GM06990 (cell line): ENCODE measurements around the gene GAREM1.

Source experiments
- DNase-seq: peaks from one replicate; pipeline ENCODE4 v3.0.0-alpha.2; 2011; ENCODE audit not compliant: insufficient read length; ENCODE audit errors: extremely low read depth
- H3K27me3 ChIP-seq: replicated peaks from 2 replicates; pipeline ENCODE4 v1.6.0; 2011; ENCODE audit warnings: low read length; ENCODE audit not compliant: control insufficient read depth, insufficient read depth
- H3K36me3 ChIP-seq: 2 replicates; pipeline ENCODE4 v1.5.1; 2011; ENCODE audit warnings: low read length; ENCODE audit not compliant: control insufficient read depth, insufficient read depth
- H3K4me3 ChIP-seq: replicated peaks from 2 replicates; pipeline ENCODE4 v1.5.1; 2011; ENCODE audit warnings: low read depth, mild to moderate bottlenecking, control low read depth, low read length
- CTCF ChIP-seq: IDR thresholded peaks from 2 replicates; pipeline ENCODE4 v1.5.1; 2011; ENCODE audit warnings: low read length, control low read depth, mild to moderate bottlenecking, inconsistent platforms; ENCODE audit not compliant: insufficient read depth, poor library complexity, severe bottlenecking

The GAREM1 gene

GRCh38 chr18:32473325-32473724, 2.6 kb upstream of the GAREM1 start:
- Histone ChIP-seq H3K36me3 (no peaks in the 10 kb centered on the region), H3K27me3 (peaks cover 1% of the 10 kb centered on the region), H3K4me3 (no peak overlapping the region)
- DNase-seq: no peak
- TF ChIP-seq CTCF: no peak

GRCh38 chr18:32472841-32473240, 2.2 kb upstream of the GAREM1 start:
- no peak overlapping the region for H3K4me3 ChIP-seq
- TF ChIP-seq CTCF: no peak
- H3K36me3 ChIP-seq: no peaks in the 10 kb centered on the region
- DNase-seq: no peak
- H3K27me3 ChIP-seq: peaks cover 1% of the 10 kb centered on the region

- H3K27me3 ChIP-seq: peaks cover 1% of the 10 kb centered on the region
- no peak for DNase-seq
- no peak for TF ChIP-seq CTCF
- no peaks in the 10 kb centered on the region for H3K36me3 ChIP-seq
- peak overlapping the region; percentile 52 for H3K4me3 ChIP-seq
These were observed 295 bp downstream of the GAREM1 start for GRCh38 chr18:32470460-32470713.

- peak; percentile 18 for DNase-seq
- TF ChIP-seq CTCF: no peak
These were observed 807 bp downstream of the GAREM1 start for GRCh38 chr18:32469691-32470459.

GRCh38 chr18:32469190-32469651, 1.5 kb downstream of the GAREM1 start:
- TF ChIP-seq CTCF: no peak
- Histone ChIP-seq H3K36me3 (no peaks in the 10 kb centered on the region), H3K27me3 (peaks cover 1% of the 10 kb centered on the region), H3K4me3 (no peak overlapping the region)
- DNase-seq: no peak

More at GRCh38 chr18:32469691-32470459, 807 bp downstream of the GAREM1 start:
- no peaks in the 10 kb centered on the region for H3K36me3 ChIP-seq
- peaks cover 1% of the 10 kb centered on the region for H3K27me3 ChIP-seq
- peak overlapping the region; percentile 52 for H3K4me3 ChIP-seq
